DND-41 (cell line): ENCODE results near the gene DCAF5.

Source experiments
- ATAC-seq: fragments of 200-7000 bp; cut with Tn5 transposase; 3 replicates; pipeline ENCODE4 v1.9.1; 2021; ENCODE audit warnings: low read depth; ENCODE audit not compliant: insufficient read depth
- DNase-seq: peaks from one replicate; pipeline ENCODE4 v3.0.0-alpha.2; 2020
- H2AFZ ChIP-seq: 2 replicates; pipeline ENCODE4 v1.6.0; 2012; ENCODE audit warnings: low read depth, low read length
- H3K27ac ChIP-seq: 2 replicates; pipeline ENCODE4 v1.5.1; 2012; ENCODE audit warnings: low read length, inconsistent platforms
- H3K27me3 ChIP-seq: fragments of 200-600 bp; sonication (generic); 2 replicates; pipeline ENCODE4 v1.6.0; 2012; ENCODE audit warnings: low read length, mild to moderate bottlenecking, inconsistent platforms; ENCODE audit not compliant: insufficient read depth, poor library complexity
- H3K36me3 ChIP-seq: 2 replicates; pipeline ENCODE4 v1.5.1; 2012; ENCODE audit warnings: low read length, inconsistent platforms; ENCODE audit not compliant: insufficient read depth
- H3K4me1 ChIP-seq: 2 replicates; pipeline ENCODE4 v1.5.1; 2012; ENCODE audit warnings: mild to moderate bottlenecking, low read length; ENCODE audit not compliant: insufficient read depth
- H3K4me2 ChIP-seq: 2 replicates; pipeline ENCODE4 v1.6.0; 2012; ENCODE audit warnings: mild to moderate bottlenecking, moderate library complexity, low read length, inconsistent platforms; ENCODE audit not compliant: insufficient read depth
- H3K4me3 ChIP-seq, 2 experiments: fragments of 200-600 bp in 1 of 2; shearing (Covaris generic) in 1 of 2; 2 replicates each; pipeline ENCODE4 v1.5.1; 2012 to 2016; ENCODE audit warnings: inconsistent platforms in 2 of 2, low read length in 2 of 2, mild to moderate bottlenecking in 2 of 2, low read depth in 1 of 2, moderate library complexity in 1 of 2
- H3K79me2 ChIP-seq: 2 replicates; pipeline ENCODE4 v1.6.0; 2012; ENCODE audit warnings: low read length, inconsistent platforms; ENCODE audit not compliant: insufficient read depth
- H3K9ac ChIP-seq: 2 replicates; pipeline ENCODE4 v1.6.0; 2012; ENCODE audit warnings: low read depth, mild to moderate bottlenecking, inconsistent platforms, low read length, moderate library complexity
- H3K9me3 ChIP-seq: 2 replicates; pipeline ENCODE4 v1.5.1; 2012; ENCODE audit warnings: low read length, moderate library complexity, mild to moderate bottlenecking, inconsistent platforms; ENCODE audit not compliant: insufficient read depth, severe bottlenecking
- H4K20me1 ChIP-seq: 2 replicates; pipeline ENCODE4 v1.6.0; 2012; ENCODE audit warnings: low read length; ENCODE audit not compliant: insufficient read depth
- EZH2 ChIP-seq: IDR thresholded peaks from 3 replicates; pipeline ENCODE4 v1.6.1; 2012; ENCODE audit warnings: borderline replicate concordance, low read depth, mild to moderate bottlenecking, moderate library complexity, low read length, inconsistent platforms; ENCODE audit not compliant: severe bottlenecking
- TF ChIP-seq, protein P1 (sequence below): IDR thresholded peaks from 2 replicates; pipeline ENCODE4 v1.5.1; 2012; ENCODE audit warnings: borderline replicate concordance, low read length, moderate library complexity, mild to moderate bottlenecking; ENCODE audit not compliant: poor library complexity, severe bottlenecking; ENCODE audit errors: extremely low read depth

DCAF5 gene

DNA sequence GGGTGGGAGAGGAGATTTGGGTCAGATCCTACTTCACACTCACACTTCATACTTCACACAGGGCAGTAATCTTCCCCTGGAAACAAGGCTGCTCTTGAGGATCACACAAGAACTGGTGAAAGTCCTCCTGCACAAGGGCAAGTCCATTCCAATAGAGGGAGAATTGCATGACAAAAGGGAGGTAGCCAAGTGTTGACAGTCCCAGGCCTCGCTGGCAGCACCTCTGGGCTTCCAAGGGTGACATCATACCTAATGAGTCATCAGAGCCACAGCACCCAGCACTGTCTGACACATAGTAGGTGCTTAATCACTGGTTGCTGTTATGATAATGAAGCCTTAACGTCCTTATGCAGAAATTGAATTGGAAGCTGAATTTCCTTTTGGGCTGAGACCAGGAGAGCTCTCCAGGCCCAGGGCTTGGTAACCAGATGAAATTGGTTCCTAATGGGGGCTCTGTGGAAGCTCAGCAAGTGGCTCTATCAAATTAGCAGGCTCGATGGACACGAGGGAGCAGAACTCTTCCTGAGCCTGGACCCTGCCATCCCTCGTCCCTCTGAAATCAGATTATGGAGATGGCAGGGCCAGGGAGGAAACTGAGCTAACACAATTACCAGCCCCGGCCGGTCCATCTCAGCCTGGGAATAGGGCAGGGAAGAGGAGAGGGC is 115.0 kb downstream of the DCAF5 start:
- Histone ChIP-seq H3K4me2 (no peak overlapping the region), H3K79me2 (no peaks in the 10 kb centered on the region), H3K4me1 (no peaks in the 10 kb centered on the region), H3K4me3 (no peak overlapping the region), H3K36me3 (no peaks in the 10 kb centered on the region), H3K27me3 (peaks cover 28% of the 10 kb centered on the region), H3K9ac (no peak overlapping the region), H4K20me1 (no peaks in the 10 kb centered on the region; the same call in 1 of the 2 replicates), H2AFZ (no peak overlapping the region), H3K27ac (no peak overlapping the region), H3K9me3 (no peaks in the 10 kb centered on the region)
- DNase-seq = no peak
- TF ChIP-seq, protein P1, sequence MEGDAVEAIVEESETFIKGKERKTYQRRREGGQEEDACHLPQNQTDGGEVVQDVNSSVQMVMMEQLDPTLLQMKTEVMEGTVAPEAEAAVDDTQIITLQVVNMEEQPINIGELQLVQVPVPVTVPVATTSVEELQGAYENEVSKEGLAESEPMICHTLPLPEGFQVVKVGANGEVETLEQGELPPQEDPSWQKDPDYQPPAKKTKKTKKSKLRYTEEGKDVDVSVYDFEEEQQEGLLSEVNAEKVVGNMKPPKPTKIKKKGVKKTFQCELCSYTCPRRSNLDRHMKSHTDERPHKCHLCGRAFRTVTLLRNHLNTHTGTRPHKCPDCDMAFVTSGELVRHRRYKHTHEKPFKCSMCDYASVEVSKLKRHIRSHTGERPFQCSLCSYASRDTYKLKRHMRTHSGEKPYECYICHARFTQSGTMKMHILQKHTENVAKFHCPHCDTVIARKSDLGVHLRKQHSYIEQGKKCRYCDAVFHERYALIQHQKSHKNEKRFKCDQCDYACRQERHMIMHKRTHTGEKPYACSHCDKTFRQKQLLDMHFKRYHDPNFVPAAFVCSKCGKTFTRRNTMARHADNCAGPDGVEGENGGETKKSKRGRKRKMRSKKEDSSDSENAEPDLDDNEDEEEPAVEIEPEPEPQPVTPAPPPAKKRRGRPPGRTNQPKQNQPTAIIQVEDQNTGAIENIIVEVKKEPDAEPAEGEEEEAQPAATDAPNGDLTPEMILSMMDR = no peak
- no peak for TF ChIP-seq EZH2
- no peak for ATAC-seq

DNA sequence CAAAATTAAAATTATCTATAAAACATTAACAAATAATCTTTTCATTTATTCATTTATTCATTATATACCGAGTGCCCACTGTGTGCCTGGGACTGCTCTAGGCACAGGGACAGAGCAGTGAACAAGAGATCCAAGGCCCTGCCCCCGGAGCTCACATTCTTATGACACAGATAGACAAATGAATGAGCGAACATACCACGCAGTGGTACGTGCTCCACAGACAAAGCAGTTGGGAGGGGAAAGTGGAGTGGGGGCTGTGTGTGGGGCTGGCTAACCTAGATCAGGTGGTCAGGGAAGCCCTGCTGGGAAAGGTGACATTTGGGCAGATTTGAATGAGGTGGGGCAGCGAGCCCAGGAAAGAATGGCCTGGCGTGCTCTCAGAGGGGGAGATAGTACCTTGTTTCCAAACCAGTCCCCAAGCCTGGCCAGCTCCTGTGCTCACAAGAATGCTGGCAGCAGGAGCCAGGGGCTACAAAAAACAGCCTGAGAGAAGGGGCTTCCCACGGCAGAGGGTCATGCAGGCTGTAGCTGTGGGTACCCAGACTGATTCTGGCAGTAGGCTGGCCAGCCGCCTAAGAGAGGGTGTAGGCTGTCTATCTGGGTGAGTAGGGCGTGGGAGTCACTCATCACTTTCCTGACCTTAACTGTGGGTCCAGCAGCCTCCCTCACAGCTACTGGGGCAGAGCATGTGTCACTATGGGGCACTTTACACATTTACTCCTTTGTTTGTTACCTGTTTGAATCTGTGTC is 116.0 kb downstream of the DCAF5 start:
- Histone ChIP-seq H3K79me2 (no peaks in the 10 kb centered on the region), H3K27me3 (peaks cover 23% of the 10 kb centered on the region), H2AFZ (no peak overlapping the region), H3K4me3 (no peak overlapping the region), H4K20me1 (no peaks in the 10 kb centered on the region; the same call in 1 of the 2 replicates), H3K36me3 (no peaks in the 10 kb centered on the region), H3K9ac (no peak overlapping the region), H3K27ac (no peak overlapping the region), H3K4me2 (no peak overlapping the region), H3K4me1 (no peaks in the 10 kb centered on the region), H3K9me3 (no peaks in the 10 kb centered on the region)
- ATAC-seq (no peak), DNase-seq (no peak)
- TF ChIP-seq, protein P1 = no peak
- no peak for TF ChIP-seq EZH2

DNA sequence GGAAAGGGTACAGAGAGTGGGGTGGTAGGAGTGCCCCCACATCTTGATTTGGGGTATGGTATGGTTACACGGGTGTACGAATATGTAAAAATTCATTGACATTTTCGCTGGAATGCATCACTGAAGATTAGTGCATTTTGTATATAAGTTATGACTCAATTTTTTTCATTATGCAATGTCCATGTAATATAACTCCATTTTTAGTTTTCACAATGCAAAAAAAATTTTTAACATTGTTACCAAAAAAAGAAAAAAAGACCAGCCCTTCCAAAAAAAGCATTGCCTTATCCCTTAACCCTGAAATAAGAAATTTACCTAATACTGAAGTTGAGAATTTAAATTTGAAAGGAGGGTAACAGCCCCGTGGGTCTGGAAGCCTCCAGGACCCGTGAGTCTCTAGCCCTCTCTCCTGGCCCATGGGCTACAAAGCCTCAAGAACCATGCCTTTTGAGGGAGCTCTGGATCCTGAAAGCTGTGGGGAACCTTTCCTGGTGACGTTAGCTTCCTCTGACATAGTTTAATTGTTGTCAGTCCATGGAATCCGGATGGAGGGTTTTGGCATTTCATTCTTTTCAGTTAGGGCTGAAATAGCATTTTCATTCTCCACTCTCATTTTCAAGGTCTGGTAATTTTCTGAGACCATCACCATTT is 118.2 kb downstream of the DCAF5 start:
- Histone ChIP-seq H3K27ac (no peak overlapping the region), H3K4me1 (no peaks in the 10 kb centered on the region), H3K36me3 (no peaks in the 10 kb centered on the region), H3K9me3 (no peaks in the 10 kb centered on the region), H4K20me1 (no peaks in the 10 kb centered on the region; the same call in 1 of the 2 replicates), H3K79me2 (no peaks in the 10 kb centered on the region), H3K9ac (no peak overlapping the region), H2AFZ (no peak overlapping the region), H3K4me3 (no peak overlapping the region), H3K4me2 (no peak overlapping the region), H3K27me3 (peaks cover 14% of the 10 kb centered on the region)
- no peak for DNase-seq
- TF ChIP-seq, protein P1 = no peak
- TF ChIP-seq EZH2 = no peak
- ATAC-seq = no peak
